CD14-positive monocyte (primary cell): ENCODE data around the gene CASTOR1. TPM values are rescaled to one million over a fixed set of nuclear protein-coding genes. Genes with fewer than 3 reads are reported as not detected.
A peak's percentile ranks its signal among the peaks of the same experiment; 100 is the strongest.

Experiments used
- DNase-seq, 3 donors: peaks; one replicate each; pipeline ENCODE4 v3.0.0-alpha.2; 2011 to 2022
- H2AFZ ChIP-seq: 2 replicates; pipeline ENCODE4 v1.6.0; 2012; ENCODE audit warnings: mild to moderate bottlenecking, low read depth, low read length, inconsistent platforms; ENCODE audit not compliant: insufficient read depth, poor library complexity, severe bottlenecking
- H3K27ac ChIP-seq, 2 donors: 1 replicate in 1 of 2; 2 replicates in 1 of 2; pipeline ENCODE4 v1.5.1; 2012 to 2013; ENCODE audit warnings: low read length in 2 of 2, control low read depth in 1 of 2, inconsistent platforms in 1 of 2, low read depth in 1 of 2, mild to moderate bottlenecking in 1 of 2
- H3K27me3 ChIP-seq, 2 donors: one replicate each; pipeline versions ENCODE4 v1.6.0 to v1.6.1; 2011 to 2013; ENCODE audit warnings: low read length in 2 of 2; ENCODE audit not compliant: control insufficient read depth in 2 of 2, insufficient read depth in 2 of 2
- H3K36me3 ChIP-seq, 2 donors: replicated peaks in 1 of 2; 1 replicate in 1 of 2; 2 replicates in 1 of 2; pipeline versions ENCODE4 v1.5.1 to v1.6.1; 2012 to 2013; ENCODE audit warnings: low read length in 2 of 2, control low read depth in 1 of 2, inconsistent platforms in 1 of 2, mild to moderate bottlenecking in 1 of 2; ENCODE audit not compliant: insufficient read depth in 2 of 2, control insufficient read depth in 1 of 2
- H3K4me1 ChIP-seq, 2 donors: 1 replicate in 1 of 2; 2 replicates in 1 of 2; pipeline versions ENCODE4 v1.5.1 to v1.6.1; 2012 to 2013; ENCODE audit warnings: low read length in 2 of 2, control low read depth in 1 of 2, inconsistent platforms in 1 of 2, mild to moderate bottlenecking in 1 of 2, moderate library complexity in 1 of 2; ENCODE audit not compliant: insufficient read depth in 2 of 2, control insufficient read depth in 1 of 2
- H3K4me2 ChIP-seq: replicated peaks from 2 replicates; pipeline ENCODE3; 2012; ENCODE audit warnings: low read length, moderate library complexity, mild to moderate bottlenecking; ENCODE audit not compliant: poor library complexity, severe bottlenecking; ENCODE audit errors: extremely low read depth
- H3K4me3 ChIP-seq, 3 experiments: fragments of 200-600 bp in 1 of 3; sonication (generic) in 1 of 3; replicated peaks in 1 of 3; 1 replicate in 2 of 3; 2 replicates in 1 of 3; pipeline ENCODE4 v1.5.1; 2011 to 2013; ENCODE audit warnings: low read length in 3 of 3, mild to moderate bottlenecking in 3 of 3, control low read depth in 2 of 3, low read depth in 2 of 3, inconsistent platforms in 1 of 3, moderate library complexity in 1 of 3
- H3K79me2 ChIP-seq: 2 replicates; pipeline ENCODE4 v1.6.0; 2012; ENCODE audit warnings: mild to moderate bottlenecking, control low read depth, inconsistent platforms, low read length, moderate library complexity; ENCODE audit not compliant: insufficient read depth
- H3K9ac ChIP-seq: 2 replicates; pipeline ENCODE4 v1.6.0; 2017; ENCODE audit warnings: low read length, mild to moderate bottlenecking; ENCODE audit not compliant: insufficient read depth, poor library complexity, severe bottlenecking
- H3K9me3 ChIP-seq, 2 donors: replicated peaks in 1 of 2; 1 replicate in 1 of 2; 2 replicates in 1 of 2; pipeline versions ENCODE4 v1.5.1 to v1.6.1; 2012 to 2013; ENCODE audit warnings: low read length in 2 of 2, control low read depth in 1 of 2; ENCODE audit not compliant: control insufficient read depth in 1 of 2, insufficient read depth in 1 of 2
- H4K20me1 ChIP-seq: 2 replicates; pipeline ENCODE4 v1.6.0; 2012; ENCODE audit warnings: mild to moderate bottlenecking, low read length, control low read depth, moderate library complexity; ENCODE audit not compliant: insufficient read depth
- H3K27ac Mint-ChIP-seq, 7 donors: one replicate each; pipeline ENCODE4 v1.8.0; 2020; ENCODE audit warnings: mild to moderate bottlenecking in 7 of 7, mixed read lengths in 7 of 7, moderate library complexity in 6 of 7, inconsistent platforms in 2 of 7
- H3K27me3 Mint-ChIP-seq, 3 donors: one replicate each; pipeline ENCODE4 v1.8.0; 2021 to 2022; ENCODE audit warnings: low read depth in 3 of 3, mild to moderate bottlenecking in 3 of 3, mixed read lengths in 3 of 3, moderate library complexity in 3 of 3, inconsistent platforms in 1 of 3
- H3K36me3 Mint-ChIP-seq, 2 donors: one replicate each; pipeline ENCODE4 v1.8.0; 2020; ENCODE audit warnings: mixed read lengths in 2 of 2, inconsistent platforms in 1 of 2, mild to moderate bottlenecking in 1 of 2
- H3K4me1 Mint-ChIP-seq: one replicate; pipeline ENCODE4 v1.8.0; 2020; ENCODE audit warnings: mild to moderate bottlenecking, mixed read lengths
- H3K4me3 Mint-ChIP-seq, 2 donors: one replicate each; pipeline ENCODE4 v1.8.0; 2020; ENCODE audit warnings: mild to moderate bottlenecking in 2 of 2, mixed read lengths in 2 of 2, moderate library complexity in 1 of 2
- H3K9me3 Mint-ChIP-seq, 7 donors: one replicate each; pipeline ENCODE4 v1.8.0; 2020 to 2022; ENCODE audit warnings: mixed read lengths in 7 of 7, mild to moderate bottlenecking in 6 of 7, moderate library complexity in 6 of 7, inconsistent platforms in 2 of 7
- WGBS: methylation state at CpG from one replicate; pipeline ENCODE4 v1.1.5; 2013; ENCODE audit warnings: missing lambda C conversion rate; ENCODE audit not compliant: insufficient coverage; 5-methylcytosine and 5-hydroxymethylcytosine counted together
- intact Hi-C, 2 donors: fragments of 100-400 bp; cut with micrococcal nuclease; formaldehyde crosslinking; loops; one replicate each; pipeline versions ENCODE4 v1.15.0 to v1.15.1; 2023
- polyA plus RNA-seq, 3 donors: library from polyadenylated mRNA; depleted of rRNA in 1 of 3; unstranded in 2 of 3; stranded (reverse) in 1 of 3; fragments of 300-500 nt in 2 of 3; fragments of >200 nt in 1 of 3; fragmentation: Illumina TruSeq in 2 of 3; gene quantifications; 1 replicate in 2 of 3; 2 replicates in 1 of 3; pipeline ENCODE4 v1.2.3, GENCODE V29; 2012 to 2021
- TF ChIP-seq, protein P1 (sequence below): fragments of 200-600 bp; IDR thresholded peaks from one replicate; pipeline ENCODE4 v1.8.0; 2022; ENCODE audit warnings: antibody characterized with exemption, mild to moderate bottlenecking

Gene CASTOR1
- polyA plus RNA-seq, 3 donors: 6.4 to 15.5 (median 6.5) TPM

DNA sequence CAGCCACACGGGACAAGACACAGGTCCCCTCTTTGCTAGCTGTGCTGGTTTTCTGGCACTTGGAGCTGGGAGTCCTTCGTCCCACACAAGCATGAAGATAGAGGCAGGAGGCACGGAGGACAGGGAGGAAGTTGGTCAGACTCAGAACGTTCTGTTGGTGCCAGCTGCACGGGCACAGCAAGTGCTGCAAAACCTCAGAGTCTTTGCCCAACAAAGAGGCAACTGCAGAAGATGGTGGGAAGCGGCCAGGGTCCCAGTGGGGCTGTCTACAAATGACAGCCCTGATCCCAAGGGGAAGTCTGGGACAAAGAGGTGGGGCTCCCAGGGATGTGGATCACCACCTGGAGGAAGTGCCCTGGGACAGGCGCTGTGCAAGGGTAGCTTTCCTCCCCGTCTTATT is 13.3 kb downstream of the CASTOR1 start:
- intact Hi-C loops: loop anchor here in 1 of 2 donors (1.0 kb wide), 1 partner anchor 11 kb away; no protein-coding TSS in a partner anchor
- H3K27me3 Mint-ChIP-seq: peaks cover 11 to 28% (median 24%) of the 10 kb centered on the region in 3 donors
- H3K27ac Mint-ChIP-seq: peak overlapping the region; percentile 57 to 99 (median 75)
- peak in 2 of 3 donors; percentile 41 to 48 for DNase-seq
- peaks cover 0 to 9% (median 0%) of the 10 kb centered on the region in 7 donors for H3K9me3 Mint-ChIP-seq
- H3K4me1 Mint-ChIP-seq: peaks cover 97% of the 10 kb centered on the region
- Histone ChIP-seq H3K4me3 (peak overlapping the region in 1 of 3 experiments; percentile 6), H3K4me2 (no peak overlapping the region), H3K36me3 (no peaks in the 10 kb centered on the region), H3K9me3 (no peaks in the 10 kb centered on the region), H3K9ac (no peak overlapping the region), H3K4me1 (peaks cover 80 to 91% of the 10 kb centered on the region in 2 donors), H4K20me1 (no peaks in the 10 kb centered on the region), H3K27ac (peak overlapping the region in 1 of 2 donors; percentile 21), H3K79me2 (no peaks in the 10 kb centered on the region), H3K27me3 (peaks cover 0 to 10% of the 10 kb centered on the region in 2 donors), H2AFZ (no peak overlapping the region)
- 17% methylated on average over 7 of the region's 8 CpGs for WGBS
- peaks cover 10 to 32% of the 10 kb centered on the region in 2 donors for H3K36me3 Mint-ChIP-seq
- peak overlapping the region; percentile 24 to 78 for H3K4me3 Mint-ChIP-seq
- TF ChIP-seq, protein P1, sequence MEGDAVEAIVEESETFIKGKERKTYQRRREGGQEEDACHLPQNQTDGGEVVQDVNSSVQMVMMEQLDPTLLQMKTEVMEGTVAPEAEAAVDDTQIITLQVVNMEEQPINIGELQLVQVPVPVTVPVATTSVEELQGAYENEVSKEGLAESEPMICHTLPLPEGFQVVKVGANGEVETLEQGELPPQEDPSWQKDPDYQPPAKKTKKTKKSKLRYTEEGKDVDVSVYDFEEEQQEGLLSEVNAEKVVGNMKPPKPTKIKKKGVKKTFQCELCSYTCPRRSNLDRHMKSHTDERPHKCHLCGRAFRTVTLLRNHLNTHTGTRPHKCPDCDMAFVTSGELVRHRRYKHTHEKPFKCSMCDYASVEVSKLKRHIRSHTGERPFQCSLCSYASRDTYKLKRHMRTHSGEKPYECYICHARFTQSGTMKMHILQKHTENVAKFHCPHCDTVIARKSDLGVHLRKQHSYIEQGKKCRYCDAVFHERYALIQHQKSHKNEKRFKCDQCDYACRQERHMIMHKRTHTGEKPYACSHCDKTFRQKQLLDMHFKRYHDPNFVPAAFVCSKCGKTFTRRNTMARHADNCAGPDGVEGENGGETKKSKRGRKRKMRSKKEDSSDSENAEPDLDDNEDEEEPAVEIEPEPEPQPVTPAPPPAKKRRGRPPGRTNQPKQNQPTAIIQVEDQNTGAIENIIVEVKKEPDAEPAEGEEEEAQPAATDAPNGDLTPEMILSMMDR: no peak

DNA sequence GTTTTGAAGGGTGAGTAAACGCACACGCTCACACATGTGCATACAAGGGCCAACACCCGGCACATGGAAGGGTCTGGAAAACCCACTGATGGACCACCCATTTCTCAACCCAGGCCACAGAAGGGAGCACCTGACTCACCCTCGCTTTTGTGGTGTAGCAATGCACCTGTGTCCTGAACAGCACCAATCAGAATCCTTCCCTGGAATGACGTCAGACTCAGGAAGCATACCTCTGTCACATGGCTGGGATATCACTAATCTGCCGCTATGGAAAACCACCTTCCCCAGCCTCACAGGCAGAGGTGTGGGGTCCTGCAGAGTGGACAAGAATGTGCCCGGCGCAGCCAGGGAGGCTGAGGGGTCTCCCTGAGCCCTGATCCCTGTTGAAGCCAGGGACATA is 13.7 kb downstream of the CASTOR1 start:
- Histone ChIP-seq H3K9me3 (no peaks in the 10 kb centered on the region), H3K27me3 (peaks cover 0 to 10% of the 10 kb centered on the region in 2 donors), H3K4me1 (peaks cover 84 to 95% of the 10 kb centered on the region in 2 donors), H3K27ac (peak overlapping the region in 1 of 2 donors; percentile 21), H3K9ac (no peak overlapping the region), H3K36me3 (no peaks in the 10 kb centered on the region), H2AFZ (no peak overlapping the region), H3K4me2 (no peak overlapping the region), H3K79me2 (no peaks in the 10 kb centered on the region), H3K4me3 (no peak overlapping the region), H4K20me1 (no peaks in the 10 kb centered on the region)
- intact Hi-C loops: loop anchor here in 1 of 2 donors (1.0 kb wide), 1 partner anchor 12 kb away; no protein-coding TSS in a partner anchor
- peaks cover 10 to 33% of the 10 kb centered on the region in 2 donors for H3K36me3 Mint-ChIP-seq
- H3K4me3 Mint-ChIP-seq: peak overlapping the region; percentile 7 to 78
- peaks cover 11 to 28% (median 25%) of the 10 kb centered on the region in 3 donors for H3K27me3 Mint-ChIP-seq
- peak in 1 of 3 donors; percentile 56 for DNase-seq
- WGBS: 47% methylated on average over 5 of the region's 8 CpGs
- H3K4me1 Mint-ChIP-seq: peaks cover 95% of the 10 kb centered on the region
- H3K9me3 Mint-ChIP-seq: peaks cover 0 to 9% (median 0%) of the 10 kb centered on the region in 7 donors
- H3K27ac Mint-ChIP-seq: peak overlapping the region in 5 of 7 donors; percentile 57 to 99 (median 83)
- TF ChIP-seq, protein P1: no peak
